GM18519 (cell line): Measurements from ENCODE around the gene KCNH1.
"Not testable (repeated sequence)": the region's sequence is repeated elsewhere in the genome, so short reads cannot be mapped to it uniquely, and the experiment has no call there.

Source experiments
- ATAC-seq: cut with Tn5 transposase; IDR thresholded peaks from one replicate; pipeline ENCODE4 v1.9.1; 2021; ENCODE audit warnings: mild to moderate bottlenecking, moderate library complexity; ENCODE audit not compliant: unreplicated experiment, low FRiP score

KCNH1 gene

DNA sequence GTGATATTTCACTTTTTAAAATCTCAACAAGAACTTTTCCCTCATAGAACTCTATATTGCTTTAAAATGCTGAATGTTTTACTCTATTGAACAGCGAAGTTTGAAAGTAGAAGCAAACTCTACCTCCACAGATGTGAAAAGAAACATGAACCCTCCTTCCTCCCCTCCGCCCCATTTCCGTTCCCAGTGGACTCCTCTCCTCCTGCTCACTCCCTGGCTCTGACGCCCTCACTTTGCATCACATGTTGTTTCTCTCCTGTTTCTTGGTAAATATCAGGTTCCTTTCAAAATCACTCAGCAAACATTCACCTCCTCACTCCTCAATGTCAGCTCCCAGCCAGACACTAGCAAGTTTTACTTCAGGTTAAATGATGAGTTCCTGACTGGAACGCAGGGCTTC is 34.6 kb downstream of the KCNH1 start:
- ATAC-seq: no peak

DNA sequence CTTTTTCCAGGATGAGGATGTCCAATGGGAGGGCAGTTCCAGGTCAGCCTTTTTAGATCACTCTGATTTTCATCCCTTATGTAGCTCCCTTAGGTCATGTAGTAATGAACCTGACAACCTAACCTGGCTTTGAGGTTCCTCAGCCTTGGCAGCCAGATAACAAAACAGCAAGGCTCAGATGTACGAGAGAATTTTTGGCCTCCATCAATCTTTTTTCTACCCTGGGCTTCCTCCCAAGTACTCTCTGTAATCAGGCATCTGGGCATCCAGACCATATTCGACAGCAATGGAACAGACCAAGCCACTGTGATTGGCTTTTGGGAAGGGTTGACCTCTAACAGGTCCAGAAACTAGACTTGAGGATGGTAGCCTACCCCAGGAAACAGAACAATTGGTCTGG is 38.6 kb downstream of the KCNH1 start:
- ATAC-seq: no peak

DNA sequence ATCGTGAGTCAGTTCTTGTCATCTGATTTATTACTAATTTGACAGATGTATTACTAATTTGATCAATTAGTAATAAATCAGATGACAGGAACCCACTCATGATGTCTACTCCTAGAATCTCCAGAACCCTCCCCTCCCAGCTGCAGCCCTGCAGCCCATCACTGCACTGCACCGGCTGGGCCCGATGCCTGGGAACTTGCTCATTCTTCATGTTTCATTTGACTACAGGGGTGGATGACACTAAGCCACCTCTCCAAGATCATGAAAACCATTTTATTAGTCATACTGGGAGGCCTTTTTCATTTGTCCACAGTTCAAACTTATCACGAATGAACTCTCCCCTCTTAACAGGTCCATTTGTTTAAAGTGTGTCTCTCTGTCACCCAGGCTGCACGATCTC is 41.0 kb downstream of the KCNH1 start:
- ATAC-seq: no peak

DNA sequence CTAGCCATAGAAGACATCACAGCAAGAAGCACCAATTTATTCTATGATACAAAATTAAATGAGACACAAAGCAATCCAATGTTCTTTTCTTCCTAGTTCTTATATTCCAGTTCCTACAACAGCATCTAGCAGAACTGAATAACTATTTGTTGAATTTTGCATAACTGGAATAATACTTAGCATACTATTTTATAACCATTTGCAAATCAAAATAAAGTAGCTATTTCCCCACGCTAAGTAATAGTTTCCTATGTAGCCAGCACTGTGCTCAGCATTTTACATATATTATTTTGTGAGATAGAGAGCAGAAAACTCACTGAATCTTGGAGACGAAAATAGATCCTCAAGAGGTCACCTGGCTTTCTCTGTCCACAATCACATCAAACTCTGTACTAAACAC is 42.1 kb downstream of the KCNH1 start:
- ATAC-seq: no peak

DNA sequence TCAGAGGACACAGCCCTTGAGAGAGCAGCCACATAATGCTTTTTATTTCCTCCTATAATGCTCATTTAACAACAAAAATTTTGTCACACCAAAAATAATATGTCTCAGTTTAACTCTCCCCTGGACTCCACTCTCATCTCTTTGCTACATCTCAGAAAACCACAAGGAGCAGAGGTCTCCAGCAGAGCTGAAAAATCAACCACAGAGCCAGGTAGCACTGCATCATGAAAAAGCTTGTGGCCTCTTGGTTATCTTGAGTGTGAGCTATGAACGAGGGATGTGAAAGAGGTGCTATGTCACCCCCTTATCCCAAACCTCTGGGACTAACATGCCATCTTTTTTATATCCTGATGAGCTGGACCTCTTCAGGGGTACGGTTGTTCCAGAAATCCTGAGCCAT is 44.4 kb downstream of the KCNH1 start:
- no peak for ATAC-seq

DNA sequence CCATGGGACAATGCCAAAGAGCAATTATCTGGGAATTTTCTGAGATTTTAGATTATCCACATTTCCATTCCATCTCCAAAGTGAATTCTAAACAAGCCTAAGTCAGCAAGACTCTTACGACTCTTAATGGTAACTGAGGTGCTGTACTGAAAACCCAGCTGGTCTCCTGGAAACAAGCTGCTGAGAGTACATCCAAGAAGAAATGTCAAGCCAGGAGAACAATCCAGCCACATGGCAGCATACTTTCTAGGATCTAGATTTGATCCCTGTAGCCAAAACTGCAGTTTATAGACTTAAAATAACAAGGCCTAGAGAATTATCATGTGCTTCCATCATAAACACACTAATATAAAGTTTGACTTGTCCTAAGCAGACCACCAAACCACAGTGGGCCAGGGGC is 45.8 kb downstream of the KCNH1 start:
- ATAC-seq: no peak

DNA sequence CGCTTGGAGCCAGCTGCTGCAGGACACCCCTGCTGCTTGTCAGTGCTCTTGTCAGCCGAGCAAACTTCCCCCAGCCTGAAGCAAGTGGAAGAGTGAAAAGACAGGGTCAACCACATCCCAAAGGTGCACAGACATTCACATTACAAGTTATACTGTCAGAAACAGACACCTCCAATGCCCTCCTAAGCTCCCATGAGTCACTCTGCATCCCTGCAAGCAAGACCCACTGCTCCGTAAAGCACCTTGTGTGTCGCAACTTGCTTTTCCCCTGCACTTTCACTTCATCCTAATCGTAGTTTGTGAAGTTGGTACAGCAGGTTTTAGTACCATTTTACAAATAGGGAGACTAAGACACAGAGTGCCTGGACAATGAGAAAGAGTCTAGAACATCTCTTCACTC is 51.1 kb downstream of the KCNH1 start:
- ATAC-seq: no peak

DNA sequence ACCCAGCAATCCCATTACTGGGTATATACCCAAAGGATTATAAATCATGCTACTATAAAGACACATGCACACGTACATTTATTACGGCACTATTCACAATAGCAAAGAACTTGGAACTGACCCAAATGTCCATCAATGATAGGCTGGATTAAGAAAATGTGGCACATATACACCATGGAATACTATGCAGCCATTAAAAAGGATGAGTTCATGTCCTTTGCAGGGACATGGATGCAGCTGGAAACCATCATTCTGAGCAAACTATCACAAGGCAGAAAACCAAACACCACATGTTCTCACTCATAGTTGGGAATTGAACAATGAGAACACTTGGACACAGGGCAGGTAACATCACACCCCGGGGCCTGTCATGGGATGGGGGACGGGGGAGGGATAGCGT is 52.5 kb downstream of the KCNH1 start:
- not testable (repeated sequence) for ATAC-seq

DNA sequence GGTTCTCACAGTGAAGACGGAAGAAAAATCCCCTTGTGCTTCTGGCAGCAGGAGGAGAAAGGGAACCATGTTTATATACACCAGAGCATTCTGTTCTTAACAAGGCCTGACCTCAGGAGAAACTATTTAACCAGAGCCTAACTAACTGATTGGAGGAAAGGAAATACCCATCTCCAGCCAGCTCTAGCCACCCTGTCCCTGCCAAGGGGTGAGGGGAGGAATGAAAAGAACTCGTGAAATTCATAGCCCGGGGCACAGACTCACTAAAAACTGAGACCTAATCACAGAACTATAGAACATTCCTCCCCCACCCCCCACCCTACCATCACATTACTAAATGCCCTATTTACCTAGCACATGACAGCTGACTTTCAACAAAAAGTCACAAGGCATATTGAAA is 65.0 kb downstream of the KCNH1 start:
- no peak for ATAC-seq

DNA sequence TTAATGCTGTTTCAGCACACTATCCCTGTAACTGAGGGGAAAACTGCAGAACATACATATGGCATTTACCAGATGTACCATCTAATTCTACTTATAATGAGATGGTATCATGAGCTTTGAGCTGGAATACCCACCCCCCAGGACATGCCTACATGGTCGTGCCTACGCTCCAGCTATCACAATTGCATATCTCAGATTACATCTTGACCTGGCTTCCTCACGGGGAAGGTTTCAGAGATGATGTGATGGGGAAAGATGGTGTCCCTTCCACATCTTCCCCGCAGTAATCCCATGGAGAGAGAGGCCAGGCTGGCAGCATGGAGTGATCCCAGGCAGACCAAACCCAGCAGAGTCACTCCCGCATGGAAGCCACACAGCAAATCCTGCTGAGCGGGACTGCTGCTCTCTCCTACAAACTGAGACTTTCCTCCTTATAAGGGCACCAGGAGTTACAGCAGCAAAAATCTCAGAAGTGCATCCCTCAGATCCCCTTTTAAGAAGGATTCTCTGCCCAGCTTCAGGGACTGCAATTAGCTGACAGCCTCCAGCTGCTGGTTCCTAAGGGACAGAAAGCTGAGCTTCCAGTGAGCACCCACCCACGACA is 67.1 kb downstream of the KCNH1 start:
- no peak for ATAC-seq

DNA sequence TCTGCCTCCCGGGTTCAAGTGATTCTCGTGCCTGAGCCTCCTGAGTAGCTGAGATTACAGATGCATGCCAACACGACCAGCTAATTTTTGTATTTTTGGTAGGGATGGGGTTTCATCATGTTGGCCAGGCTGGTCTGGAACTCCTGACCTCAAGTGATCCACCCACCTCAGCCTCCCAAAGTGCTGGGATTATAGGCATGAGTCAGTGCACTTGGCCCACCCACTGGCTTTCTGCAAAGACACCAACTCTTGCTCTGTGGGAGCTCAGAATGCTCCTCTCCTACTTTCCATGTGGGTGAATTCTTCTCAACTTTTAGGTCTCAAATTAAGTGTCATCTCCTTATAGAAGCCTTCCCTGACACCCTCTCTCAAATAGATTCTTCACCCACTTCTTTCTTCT is 92.1 kb downstream of the KCNH1 start:
- not testable (repeated sequence) for ATAC-seq

DNA sequence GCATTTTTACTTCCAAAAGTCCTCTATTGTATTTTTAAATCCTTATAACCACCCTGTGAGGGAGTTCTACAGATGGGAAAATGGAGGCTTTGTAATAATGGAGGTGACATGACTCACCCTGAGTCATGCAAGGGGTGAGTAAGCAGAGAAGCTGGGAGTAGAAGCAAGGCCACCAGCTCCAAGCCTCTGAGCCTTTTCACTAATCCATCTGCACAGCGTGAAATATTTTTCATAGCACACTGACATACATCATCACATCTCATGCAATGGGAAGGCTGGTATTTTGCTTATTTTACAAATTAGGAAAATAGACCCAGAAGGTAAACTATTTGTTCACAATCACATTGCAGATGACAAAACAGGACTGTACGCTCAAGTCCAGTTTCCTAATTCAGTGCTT is 96.9 kb downstream of the KCNH1 start:
- ATAC-seq: no peak

DNA sequence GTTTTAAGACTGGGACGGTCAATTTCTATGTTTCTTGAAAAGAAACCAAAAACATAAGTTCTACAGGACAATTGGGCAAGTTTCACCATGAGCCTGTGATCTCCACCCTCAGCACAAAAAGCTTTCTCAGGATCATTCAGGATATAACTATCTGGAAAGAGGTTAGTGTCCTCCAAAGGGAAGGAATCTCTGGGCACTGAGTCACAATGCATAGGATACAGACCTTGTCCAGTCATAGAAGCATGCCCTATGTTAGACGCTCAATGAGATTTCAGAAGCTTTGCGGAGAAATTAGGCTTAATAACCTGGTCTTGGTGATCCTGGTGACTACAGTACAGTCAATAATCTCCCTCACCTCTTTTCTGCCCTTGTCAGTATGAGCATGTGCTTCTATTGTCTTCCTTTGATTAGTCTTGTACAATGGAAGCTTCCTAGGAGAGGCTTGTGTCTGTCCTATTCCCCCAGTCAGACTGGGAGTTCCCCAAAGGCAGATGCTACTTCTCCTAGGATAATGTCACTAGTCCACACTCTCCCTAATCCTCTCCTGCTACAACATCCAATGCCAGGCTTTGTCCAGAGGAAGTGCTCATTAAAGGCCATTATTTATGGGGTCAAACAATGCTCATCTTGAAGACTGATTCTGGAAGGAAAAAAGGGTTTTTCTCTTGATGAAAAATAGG is 97.4 kb downstream of the KCNH1 start:
- no peak for ATAC-seq

DNA sequence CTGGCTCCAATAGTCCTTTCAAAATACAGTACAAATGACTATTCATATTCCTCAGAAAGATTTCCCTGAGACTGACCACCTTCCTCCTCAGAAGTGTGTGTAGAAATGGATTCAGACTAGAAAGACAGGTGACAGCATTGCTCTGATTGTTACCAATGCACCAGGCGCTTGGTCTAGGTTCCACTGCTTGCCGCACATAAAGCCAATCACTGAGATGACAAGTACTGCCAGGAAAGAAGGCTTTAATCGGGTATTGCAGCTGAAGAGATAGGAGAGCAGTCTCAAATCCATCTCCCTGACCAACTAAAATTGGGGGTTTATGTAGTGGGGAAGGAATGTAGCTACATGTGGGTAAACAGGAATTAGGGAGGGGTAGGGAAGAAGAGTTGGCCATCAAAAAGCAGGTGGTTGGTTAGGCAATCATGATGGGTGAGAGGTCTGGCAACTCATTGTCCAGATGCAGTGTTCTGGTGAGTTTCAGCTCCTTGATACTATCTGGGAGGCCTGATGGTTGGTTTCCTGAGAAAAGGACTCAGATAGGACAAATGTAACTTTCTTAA is 98.0 kb downstream of the KCNH1 start:
- no peak for ATAC-seq

DNA sequence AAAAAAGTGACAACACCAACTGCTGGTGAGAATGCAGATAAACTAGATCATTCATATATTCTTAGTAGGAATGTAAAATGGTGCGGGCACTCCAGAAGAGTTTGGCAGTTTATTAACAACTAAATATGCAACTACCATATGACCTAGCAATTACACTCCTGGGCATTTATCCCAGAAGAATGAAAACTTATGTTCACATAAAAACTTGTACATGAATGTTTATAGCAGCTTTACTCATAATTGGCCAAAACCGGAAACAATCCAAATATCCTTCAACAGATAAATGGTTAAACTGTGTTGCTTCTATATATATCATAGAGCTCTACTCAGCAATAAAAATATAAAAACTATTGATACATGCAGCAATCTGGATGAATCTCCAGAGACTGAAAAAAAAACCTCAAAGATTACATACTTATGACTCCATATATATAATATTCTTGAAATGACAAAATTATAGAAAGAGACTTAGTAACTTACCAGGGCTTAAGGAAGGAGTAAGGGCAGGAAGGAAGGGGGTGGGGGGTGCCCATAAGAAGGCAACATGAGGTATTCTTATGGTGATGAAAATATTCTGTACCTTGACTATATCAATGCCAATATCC is 99.9 kb downstream of the KCNH1 start:
- no peak for ATAC-seq

DNA sequence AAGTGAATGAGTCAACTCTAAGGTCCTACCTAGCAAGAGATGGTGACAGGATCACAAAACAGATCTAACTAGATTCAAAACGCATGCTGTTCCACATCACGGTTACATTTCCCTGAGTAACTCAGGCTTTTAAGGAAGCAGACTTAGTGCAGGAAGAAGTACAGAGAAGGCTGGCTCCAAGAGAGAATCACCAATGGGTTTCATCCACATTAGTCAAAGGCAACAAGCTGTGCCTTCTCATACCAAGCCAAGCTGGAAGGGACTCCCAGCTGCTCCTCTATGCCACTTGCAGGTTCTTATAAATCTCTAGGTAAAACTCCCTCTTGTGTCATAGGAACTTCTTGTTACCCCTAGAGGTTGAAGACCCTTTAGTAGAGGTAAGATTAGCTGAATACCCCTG is 109.0 kb downstream of the KCNH1 start:
- ATAC-seq: no peak

DNA sequence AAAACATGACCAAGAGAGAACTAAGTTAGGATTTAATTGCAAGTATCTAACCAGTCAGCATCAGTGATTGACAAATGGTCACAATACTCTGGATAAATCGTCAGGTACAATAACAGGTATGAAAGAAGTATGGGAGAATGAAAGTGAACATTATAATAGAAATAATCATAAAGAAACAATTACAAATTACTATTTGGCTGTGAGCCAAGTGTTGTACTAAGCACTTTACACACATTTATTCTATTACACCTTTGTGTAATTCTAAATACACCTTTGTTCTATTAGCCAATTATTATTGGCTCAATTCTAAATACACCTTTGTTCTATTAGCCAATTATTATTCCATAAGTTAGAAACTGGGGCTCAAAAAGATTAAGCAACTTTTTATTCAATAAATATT is 114.7 kb downstream of the KCNH1 start:
- no peak for ATAC-seq

DNA sequence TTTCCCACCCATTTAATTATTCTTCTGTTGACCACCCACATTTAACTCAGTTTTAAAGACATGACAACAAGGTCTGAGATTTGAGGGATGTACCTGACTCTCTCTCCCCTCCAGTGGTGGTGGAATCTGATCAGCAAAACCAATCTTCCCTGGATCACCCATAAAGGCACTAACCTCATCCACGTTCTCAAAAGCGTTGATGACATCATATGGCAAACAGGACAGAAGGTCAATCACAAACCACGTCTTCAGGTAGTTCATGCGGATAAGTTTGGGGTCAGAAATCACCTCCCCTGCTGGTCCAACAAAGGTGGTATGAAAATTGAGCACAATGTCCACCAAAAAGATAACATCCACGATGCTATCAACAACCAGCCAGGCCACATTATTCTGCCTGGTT is 115.3 kb downstream of the KCNH1 start:
- ATAC-seq: no peak

DNA sequence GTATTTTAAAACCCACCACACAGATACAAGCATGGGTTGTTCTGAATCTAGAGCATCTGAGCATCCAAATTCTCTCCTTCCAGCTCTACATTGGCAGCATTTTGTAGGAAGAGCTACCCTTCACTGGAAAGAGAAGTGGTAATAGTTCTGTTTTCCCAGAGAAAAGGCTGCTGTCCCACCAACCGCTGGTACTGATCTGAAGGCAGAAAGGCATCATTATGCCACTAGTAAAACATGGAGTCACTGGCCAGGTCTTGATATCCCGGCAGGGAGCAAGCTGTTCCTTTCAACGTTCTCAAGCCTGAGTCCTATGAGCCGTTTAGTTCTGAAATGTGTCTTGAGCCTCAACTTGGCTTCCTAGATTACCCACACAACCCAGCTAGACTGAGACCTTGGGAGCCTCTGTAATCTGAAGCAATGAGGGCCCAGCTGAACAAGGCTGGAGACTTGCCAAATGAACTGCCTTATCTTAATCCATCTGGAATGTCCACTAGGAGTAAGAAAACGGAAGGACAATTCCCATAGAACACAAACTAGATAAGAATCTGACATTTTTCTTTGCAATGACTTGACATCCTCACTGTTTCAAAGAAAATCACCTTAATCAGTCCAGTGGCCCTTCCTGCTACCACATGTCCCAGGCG is 116.8 kb downstream of the KCNH1 start:
- ATAC-seq: no peak

DNA sequence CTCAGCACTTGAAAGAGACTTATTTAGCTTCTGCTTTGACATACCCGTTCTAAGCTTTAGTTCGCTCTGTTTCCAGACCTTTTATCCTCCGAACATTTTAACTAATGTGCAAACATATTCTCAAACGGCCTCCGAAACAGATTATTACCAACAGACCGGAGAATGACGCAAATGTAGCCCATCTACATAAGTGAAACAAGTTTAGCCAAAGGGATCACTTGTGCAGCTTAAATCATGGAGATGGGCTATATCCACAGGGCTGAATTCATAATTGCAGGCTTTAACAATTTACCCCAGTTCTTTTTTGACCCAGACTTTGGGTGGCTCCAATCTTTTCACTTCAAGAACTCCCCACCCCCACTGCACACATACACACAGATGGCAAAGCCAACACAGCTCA is 119.7 kb downstream of the KCNH1 start:
- ATAC-seq: no peak
